ENCODE measurements around the gene TTC8.
"Not testable (repeated sequence)": the region's sequence is repeated elsewhere in the genome, so short reads cannot be mapped to it uniquely, and the experiment has no call there.

TTC8 gene

GRCh38 chr14:88798156-88798555 is 26.3 kb upstream of the TTC8 start:
- Histone ChIP-seq H3K27me3 (ENCODE audit: insufficient read depth, low read length) (peaks cover 23% of the 10 kb centered on the region), H2AFZ (ENCODE audit: low read length, unreplicated experiment) (no peak overlapping the region), H3K4me3 (ENCODE audit: low read depth, low read length) (no peak overlapping the region), H3K36me3 (ENCODE audit: insufficient read depth, low read length) (no peaks in the 10 kb centered on the region), H3K79me2 (ENCODE audit: control insufficient read depth, insufficient read depth, low read length, unreplicated experiment) (no peaks in the 10 kb centered on the region), H3K4me1 (ENCODE audit: control insufficient read depth, insufficient read depth, low read length, unreplicated experiment) (no peaks in the 10 kb centered on the region), H3K27ac (ENCODE audit: low read depth, low read length) (no peak overlapping the region)

- Histone ChIP-seq H3K27me3 (ENCODE audit: insufficient read depth, low read length) (peaks cover 15% of the 10 kb centered on the region), H3K4me1 (ENCODE audit: control insufficient read depth, insufficient read depth, low read length, unreplicated experiment) (no peaks in the 10 kb centered on the region), H2AFZ (ENCODE audit: low read length, unreplicated experiment) (no peak overlapping the region), H3K79me2 (ENCODE audit: control insufficient read depth, insufficient read depth, low read length, unreplicated experiment) (no peaks in the 10 kb centered on the region), H3K27ac (ENCODE audit: low read depth, low read length) (no peak overlapping the region), H3K4me3 (ENCODE audit: low read depth, low read length) (no peak overlapping the region), H3K36me3 (ENCODE audit: insufficient read depth, low read length) (no peaks in the 10 kb centered on the region)
These were observed 24.9 kb upstream of the TTC8 start for GRCh38 chr14:88799522-88799921.

GRCh38 chr14:88802596-88802995 is 21.9 kb upstream of the TTC8 start:
- Histone ChIP-seq H2AFZ (ENCODE audit: low read length, unreplicated experiment) (no peak overlapping the region), H3K4me3 (ENCODE audit: low read depth, low read length) (no peak overlapping the region), H3K4me1 (ENCODE audit: control insufficient read depth, insufficient read depth, low read length, unreplicated experiment) (no peaks in the 10 kb centered on the region), H3K27me3 (ENCODE audit: insufficient read depth, low read length) (peaks cover 20% of the 10 kb centered on the region), H3K27ac (ENCODE audit: low read depth, low read length) (no peak overlapping the region), H3K36me3 (ENCODE audit: insufficient read depth, low read length) (no peaks in the 10 kb centered on the region), H3K79me2 (ENCODE audit: control insufficient read depth, insufficient read depth, low read length, unreplicated experiment) (no peaks in the 10 kb centered on the region)

- Histone ChIP-seq H2AFZ (ENCODE audit: low read length, unreplicated experiment) (no peak overlapping the region), H3K4me1 (ENCODE audit: control insufficient read depth, insufficient read depth, low read length, unreplicated experiment) (no peaks in the 10 kb centered on the region), H3K27ac (ENCODE audit: low read depth, low read length) (no peak overlapping the region), H3K36me3 (ENCODE audit: insufficient read depth, low read length) (no peaks in the 10 kb centered on the region), H3K79me2 (ENCODE audit: control insufficient read depth, insufficient read depth, low read length, unreplicated experiment) (no peaks in the 10 kb centered on the region), H3K27me3 (ENCODE audit: insufficient read depth, low read length) (peaks cover 10% of the 10 kb centered on the region), H3K4me3 (ENCODE audit: low read depth, low read length) (no peak overlapping the region)
These were observed 20.4 kb upstream of the TTC8 start for GRCh38 chr14:88804035-88804434.

- H3K4me3 ChIP-seq (ENCODE audit: low read depth, low read length) = no peak overlapping the region
- H3K4me1 ChIP-seq (ENCODE audit: control insufficient read depth, insufficient read depth, low read length, unreplicated experiment) = no peaks in the 10 kb centered on the region
- no peaks in the 10 kb centered on the region for H3K36me3 ChIP-seq (ENCODE audit: insufficient read depth, low read length)
- no peak overlapping the region for H2AFZ ChIP-seq (ENCODE audit: low read length, unreplicated experiment)
- peaks cover 6% of the 10 kb centered on the region for H3K27me3 ChIP-seq (ENCODE audit: insufficient read depth, low read length)
- H3K79me2 ChIP-seq (ENCODE audit: control insufficient read depth, insufficient read depth, low read length, unreplicated experiment) = no peaks in the 10 kb centered on the region
- no peak overlapping the region for H3K27ac ChIP-seq (ENCODE audit: low read depth, low read length)
These were observed 20.0 kb upstream of the TTC8 start for GRCh38 chr14:88804477-88804876.

- H3K4me1 ChIP-seq (ENCODE audit: control insufficient read depth, insufficient read depth, low read length, unreplicated experiment) = no peaks in the 10 kb centered on the region
These were observed 16.1 kb upstream of the TTC8 start for GRCh38 chr14:88808359-88808758.

GRCh38 chr14:88815980-88816379 is 8.5 kb upstream of the TTC8 start:
- Histone ChIP-seq H3K4me1 (ENCODE audit: control insufficient read depth, insufficient read depth, low read length, unreplicated experiment) (no peaks in the 10 kb centered on the region), H3K79me2 (ENCODE audit: control insufficient read depth, insufficient read depth, low read length, unreplicated experiment) (no peaks in the 10 kb centered on the region), H3K36me3 (ENCODE audit: insufficient read depth, low read length) (no peaks in the 10 kb centered on the region), H3K27me3 (ENCODE audit: insufficient read depth, low read length) (peaks cover 31% of the 10 kb centered on the region), H3K27ac (ENCODE audit: low read depth, low read length) (no peak overlapping the region), H3K4me3 (ENCODE audit: low read depth, low read length) (no peak overlapping the region), H2AFZ (ENCODE audit: low read length, unreplicated experiment) (no peak overlapping the region)

More at GRCh38 chr14:88808359-88808758, 16.1 kb upstream of the TTC8 start:
- peaks cover 12% of the 10 kb centered on the region for H3K27me3 ChIP-seq (ENCODE audit: insufficient read depth, low read length)
- H3K79me2 ChIP-seq (ENCODE audit: control insufficient read depth, insufficient read depth, low read length, unreplicated experiment) = no peaks in the 10 kb centered on the region
- no peaks in the 10 kb centered on the region for H3K36me3 ChIP-seq (ENCODE audit: insufficient read depth, low read length)
- H3K4me3 ChIP-seq (ENCODE audit: low read depth, low read length) = no peak overlapping the region
- H3K27ac ChIP-seq (ENCODE audit: low read depth, low read length) = no peak overlapping the region
- no peak overlapping the region for H2AFZ ChIP-seq (ENCODE audit: low read length, unreplicated experiment)

- no peak overlapping the region for H3K27ac ChIP-seq (ENCODE audit: low read depth, low read length)
- no peak overlapping the region for H2AFZ ChIP-seq (ENCODE audit: low read length, unreplicated experiment)
- peaks cover 23% of the 10 kb centered on the region for H3K27me3 ChIP-seq (ENCODE audit: insufficient read depth, low read length)
These were observed 6.4 kb upstream of the TTC8 start for GRCh38 chr14:88818018-88818417.

GRCh38 chr14:88819674-88820073 is 4.8 kb upstream of the TTC8 start:
- H3K27me3 ChIP-seq (ENCODE audit: insufficient read depth, low read length) = peaks cover 23% of the 10 kb centered on the region
- H2AFZ ChIP-seq (ENCODE audit: low read length, unreplicated experiment); H3K27ac ChIP-seq (ENCODE audit: low read depth, low read length): not testable (repeated sequence)

More at GRCh38 chr14:88818018-88818417, 6.4 kb upstream of the TTC8 start:
- no peaks in the 10 kb centered on the region for H3K79me2 ChIP-seq (ENCODE audit: control insufficient read depth, insufficient read depth, low read length, unreplicated experiment)
- H3K36me3 ChIP-seq (ENCODE audit: insufficient read depth, low read length) = no peaks in the 10 kb centered on the region
- H3K4me1 ChIP-seq (ENCODE audit: control insufficient read depth, insufficient read depth, low read length, unreplicated experiment) = no peaks in the 10 kb centered on the region
- no peak overlapping the region for H3K4me3 ChIP-seq (ENCODE audit: low read depth, low read length)

GRCh38 chr14:88821378-88821777 is 3.1 kb upstream of the TTC8 start:
- H3K4me1 ChIP-seq (ENCODE audit: control insufficient read depth, insufficient read depth, low read length, unreplicated experiment) = peaks cover 4% of the 10 kb centered on the region
- no peak overlapping the region for H3K4me3 ChIP-seq (ENCODE audit: low read depth, low read length)
- no peak overlapping the region for H3K27ac ChIP-seq (ENCODE audit: low read depth, low read length)
- peaks cover 9% of the 10 kb centered on the region for H3K79me2 ChIP-seq (ENCODE audit: control insufficient read depth, insufficient read depth, low read length, unreplicated experiment)
- H2AFZ ChIP-seq (ENCODE audit: low read length, unreplicated experiment) = no peak overlapping the region
- no peaks in the 10 kb centered on the region for H3K36me3 ChIP-seq (ENCODE audit: insufficient read depth, low read length)
- H3K27me3 ChIP-seq (ENCODE audit: insufficient read depth, low read length) = peaks cover 23% of the 10 kb centered on the region

More at GRCh38 chr14:88819674-88820073, 4.8 kb upstream of the TTC8 start:
- not testable (repeated sequence) for H3K79me2 ChIP-seq (ENCODE audit: control insufficient read depth, insufficient read depth, low read length, unreplicated experiment); H3K36me3 ChIP-seq (ENCODE audit: insufficient read depth, low read length); H3K4me3 ChIP-seq (ENCODE audit: low read depth, low read length); H3K4me1 ChIP-seq (ENCODE audit: control insufficient read depth, insufficient read depth, low read length, unreplicated experiment)

- Histone ChIP-seq H3K79me2 (ENCODE audit: control insufficient read depth, insufficient read depth, low read length, unreplicated experiment) (peaks cover 12% of the 10 kb centered on the region), H3K4me3 (ENCODE audit: low read depth, low read length) (no peak overlapping the region), H2AFZ (ENCODE audit: low read length, unreplicated experiment) (no peak overlapping the region), H3K27ac (ENCODE audit: low read depth, low read length) (no peak overlapping the region), H3K4me1 (ENCODE audit: control insufficient read depth, insufficient read depth, low read length, unreplicated experiment) (peaks cover 4% of the 10 kb centered on the region), H3K36me3 (ENCODE audit: insufficient read depth, low read length) (no peaks in the 10 kb centered on the region), H3K27me3 (ENCODE audit: insufficient read depth, low read length) (peaks cover 23% of the 10 kb centered on the region)
These were observed 2.6 kb upstream of the TTC8 start for GRCh38 chr14:88821888-88822287.

Measured in ACC112 (cell line).